SK-N-MC (cell line): ENCODE data around the gene KMT2A.

Experiments used
- DNase-seq: peaks from one replicate; pipeline ENCODE4 v3.0.0-alpha.2; 2011; ENCODE audit warnings: low read depth, low spot score
- H3K27ac ChIP-seq: fragments of 200-600 bp; sonication (generic); 2 replicates; pipeline ENCODE4 v1.5.1; 2016; ENCODE audit warnings: mixed run types
- H3K36me3 ChIP-seq: fragments of 200-600 bp; sonication (generic); 2 replicates; pipeline ENCODE4 v1.6.1; 2017; ENCODE audit warnings: antibody characterized with exemption, low read length, mixed read lengths; ENCODE audit not compliant: insufficient read depth
- H3K4me3 ChIP-seq: fragments of 200-600 bp; sonication (generic); 2 replicates; pipeline ENCODE4 v1.5.1; 2016
- H3K9ac ChIP-seq: fragments of 200-600 bp; sonication (generic); 2 replicates; pipeline ENCODE4 v1.8.0; 2017; ENCODE audit warnings: mixed run types, mixed read lengths; ENCODE audit not compliant: insufficient read length
- H3K9me3 ChIP-seq: fragments of 200-600 bp; sonication (generic); 2 replicates; pipeline ENCODE4 v1.6.1; 2017; ENCODE audit warnings: low read depth, mild to moderate bottlenecking, antibody characterized with exemption, low read length, moderate library complexity, mixed read lengths
- EZH2 ChIP-seq: fragments of 200-600 bp; sonication (generic); IDR thresholded peaks from one replicate; pipeline ENCODE4 v1.6.1; 2017; ENCODE audit warnings: antibody characterized with exemption
- FOXP2 ChIP-seq: optimal IDR thresholded peaks from 2 replicates; pipeline ENCODE3; 2011; ENCODE audit warnings: mild to moderate bottlenecking, moderate library complexity; ENCODE audit not compliant: insufficient read depth; ENCODE audit errors: extremely low read length, control extremely low read depth
- POLR2AphosphoS5 ChIP-seq: IDR thresholded peaks from 2 replicates; pipeline ENCODE4 v1.6.1; 2012; ENCODE audit warnings: mild to moderate bottlenecking, low read depth, low read length, borderline replicate concordance

The KMT2A gene

GRCh38 chr11:118572061-118572980, 136.0 kb downstream of the KMT2A start, which contains the start of gene ARCN1:
ARCN1 (plus strand) TSS chr11:118572409; CDS start chr11:118572548, 139 bp downstream.
- Histone ChIP-seq H3K4me3 (peak within 1 kb of the TSS; percentile 98), H3K9ac (peak within 1 kb of the TSS; percentile 98), H3K36me3 (no peaks in the 10 kb centered on the region; the same call in 1 of the 2 replicates), H3K27ac (peak within 1 kb of the TSS; percentile 79), H3K9me3 (no peaks in the 10 kb centered on the region)
- TF ChIP-seq EZH2 (no peak), FOXP2 (no peak), POLR2AphosphoS5 (peak; percentile 74)
- DNase-seq: no peak

GRCh38 chr11:118572981-118573550, 136.8 kb downstream of the KMT2A start:
- no peak for DNase-seq
- TF ChIP-seq EZH2 (no peak), POLR2AphosphoS5 (no peak; the same call in 1 of the 2 replicates), FOXP2 (no peak)
- Histone ChIP-seq H3K9me3 (no peaks in the 10 kb centered on the region), H3K4me3 (peak overlapping the region; percentile 98), H3K27ac (peak overlapping the region; percentile 79), H3K36me3 (no peaks in the 10 kb centered on the region; the same call in 1 of the 2 replicates), H3K9ac (peak overlapping the region; percentile 98)

GRCh38 chr11:118574636-118575035, 138.3 kb downstream of the KMT2A start:
- Histone ChIP-seq H3K27ac (no peak overlapping the region), H3K9me3 (no peaks in the 10 kb centered on the region), H3K36me3 (no peaks in the 10 kb centered on the region; the same call in 1 of the 2 replicates), H3K9ac (no peak overlapping the region), H3K4me3 (no peak overlapping the region; the same call in 1 of the 2 replicates)
- no peak for DNase-seq
- TF ChIP-seq FOXP2 (no peak), POLR2AphosphoS5 (no peak), EZH2 (no peak)
